NCI-H187 treated with DMSO at 0.1 percent for 48 hours (cell line): ENCODE results near the gene TGFBR3.

ENCODE experiments used
- DNase-seq: peaks from one replicate; lab custom pipeline; 2025; lab: John Stamatoyannopoulos, UW

The TGFBR3 gene

GRCh38 chr1:91885716-91886506 is at the start of gene TGFBR3:
Gene TGFBR3, minus strand, starts transcription at chr1:91886151. Its CDS starts 24,620 bp downstream, at chr1:91861531.
- no peak for DNase-seq

- DNase-seq, result no peak
Observed at GRCh38 chr1:91929250-91929649, 43.3 kb upstream of the TGFBR3 start.

- no peak for DNase-seq
Observed at GRCh38 chr1:91928026-91928425, 42.1 kb upstream of the TGFBR3 start.

GRCh38 chr1:91925644-91926435 is 39.9 kb upstream of the TGFBR3 start:
- DNase-seq, result no peak

- DNase-seq, result no peak
Observed at GRCh38 chr1:91924146-91924545, 38.2 kb upstream of the TGFBR3 start.

GRCh38 chr1:91919962-91920361 is 34.0 kb upstream of the TGFBR3 start:
- no peak for DNase-seq

GRCh38 chr1:91916811-91917460 is 31.0 kb upstream of the TGFBR3 start:
- no peak for DNase-seq

GRCh38 chr1:91916046-91916445 is 30.1 kb upstream of the TGFBR3 start:
- DNase-seq, result no peak

GRCh38 chr1:91913018-91913417 is 27.1 kb upstream of the TGFBR3 start:
- no peak for DNase-seq

GRCh38 chr1:91912266-91912665 is 26.3 kb upstream of the TGFBR3 start:
- DNase-seq, result no peak

GRCh38 chr1:91901231-91901630 is 15.3 kb upstream of the TGFBR3 start:
- no peak for DNase-seq

- no peak for DNase-seq
Observed at GRCh38 chr1:91900562-91900961, 14.6 kb upstream of the TGFBR3 start.

GRCh38 chr1:91897016-91897415 is 11.1 kb upstream of the TGFBR3 start:
- no peak for DNase-seq

GRCh38 chr1:91895832-91896556 is 10.0 kb upstream of the TGFBR3 start:
- DNase-seq, result no peak

GRCh38 chr1:91894036-91894761 is 8.2 kb upstream of the TGFBR3 start:
- no peak for DNase-seq

- DNase-seq, result no peak
Observed at GRCh38 chr1:91891969-91892368, 6.0 kb upstream of the TGFBR3 start.

- no peak for DNase-seq
Observed at GRCh38 chr1:91891454-91891853, 5.5 kb upstream of the TGFBR3 start.

- no peak for DNase-seq
Observed at GRCh38 chr1:91889717-91890459, 3.9 kb upstream of the TGFBR3 start.

- DNase-seq, result no peak
Observed at GRCh38 chr1:91885213-91885715, 687 bp downstream of the TGFBR3 start.

- DNase-seq, result no peak
Observed at GRCh38 chr1:91884459-91885212, 1.3 kb downstream of the TGFBR3 start.
